ENCODE results near the gene DMRTB1.

The DMRTB1 gene

DNA sequence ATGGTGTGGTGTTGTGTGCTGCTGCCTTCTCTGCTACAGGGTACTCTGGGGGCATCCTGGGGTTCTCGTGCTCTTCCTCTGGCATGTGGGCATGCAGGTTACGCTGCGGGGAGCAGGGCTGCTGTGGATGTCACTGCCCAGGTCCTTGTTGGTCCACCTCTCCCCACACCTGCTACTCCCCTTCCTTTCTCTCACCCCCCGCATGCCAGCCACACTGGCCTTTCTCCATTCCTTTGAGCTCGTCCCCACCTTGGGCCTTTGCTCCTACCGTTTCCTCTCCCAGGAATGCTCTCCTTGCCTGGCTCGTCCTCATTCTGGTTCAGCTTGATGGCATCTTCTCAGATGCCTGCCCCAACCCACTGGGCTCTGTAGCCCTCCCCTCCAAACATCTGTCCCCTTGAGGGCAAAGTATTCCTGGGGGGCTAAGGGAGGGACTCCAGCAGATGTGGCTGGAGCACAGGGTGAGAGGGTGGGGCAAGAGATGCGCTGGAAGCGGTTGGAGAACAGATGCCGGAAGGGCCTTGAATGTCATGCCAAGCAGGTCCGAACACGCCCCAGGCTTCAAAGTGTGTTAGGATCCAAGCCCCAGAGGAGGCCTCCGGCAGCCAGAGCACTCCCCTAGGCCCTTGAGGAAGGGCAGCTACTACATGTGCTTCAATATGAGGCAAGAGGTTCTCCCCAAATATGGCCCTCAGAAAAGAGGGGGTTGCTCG lies 23.4 kb downstream of the DMRTB1 start:
- H3K9me3 ChIP-seq (ENCODE audit: low read length) = no peaks in the 10 kb centered on the region
- H3K4me3 ChIP-seq (ENCODE audit: low read depth in 1 of 2, low read length in 2 of 2) = no peak overlapping the region
- no peaks in the 10 kb centered on the region for H3K4me1 ChIP-seq (ENCODE audit: insufficient read depth, low read length)
- H3K27me3 ChIP-seq (ENCODE audit: control insufficient read depth in 1 of 2, insufficient read depth in 2 of 2, low read length in 2 of 2) = peaks cover 0 to 10% of the 10 kb centered on the region in 2 donors
- no peaks in the 10 kb centered on the region for H3K36me3 ChIP-seq (ENCODE audit: insufficient read depth, low read length)
- no peak overlapping the region for H3K27ac ChIP-seq (ENCODE audit: low read depth, low read length)
- H3K9ac ChIP-seq (ENCODE audit: low read length) = no peak overlapping the region

DNA sequence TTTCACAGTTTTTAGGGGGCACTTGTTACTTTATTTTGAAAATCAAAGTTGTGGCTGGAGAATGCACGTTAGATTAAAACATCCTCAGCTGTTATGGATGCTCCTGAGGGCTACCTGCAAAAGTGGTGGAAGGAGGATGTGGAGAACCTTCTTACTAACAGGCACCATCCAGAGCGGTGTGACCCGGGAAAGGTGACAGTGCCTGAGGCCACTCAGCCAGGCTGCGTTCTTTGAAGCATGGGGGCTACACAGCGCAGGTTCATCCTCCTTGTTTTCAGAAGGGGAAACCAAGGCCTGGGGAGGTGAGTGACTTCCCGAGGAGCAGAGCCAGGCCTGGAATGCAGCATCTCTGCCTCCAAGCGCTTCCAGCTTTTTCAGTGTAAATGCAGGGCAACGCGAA lies 24.0 kb downstream of the DMRTB1 start:
- Histone ChIP-seq H3K4me3 (ENCODE audit: low read depth in 1 of 2, low read length in 2 of 2) (no peak overlapping the region), H3K9ac (ENCODE audit: low read length) (no peak overlapping the region), H3K9me3 (ENCODE audit: low read length) (no peaks in the 10 kb centered on the region), H3K36me3 (ENCODE audit: insufficient read depth, low read length) (no peaks in the 10 kb centered on the region), H3K4me1 (ENCODE audit: insufficient read depth, low read length) (no peaks in the 10 kb centered on the region), H3K27me3 (ENCODE audit: control insufficient read depth in 1 of 2, insufficient read depth in 2 of 2, low read length in 2 of 2) (peaks cover 0 to 10% of the 10 kb centered on the region in 2 donors), H3K27ac (ENCODE audit: low read depth, low read length) (no peak overlapping the region)

DNA sequence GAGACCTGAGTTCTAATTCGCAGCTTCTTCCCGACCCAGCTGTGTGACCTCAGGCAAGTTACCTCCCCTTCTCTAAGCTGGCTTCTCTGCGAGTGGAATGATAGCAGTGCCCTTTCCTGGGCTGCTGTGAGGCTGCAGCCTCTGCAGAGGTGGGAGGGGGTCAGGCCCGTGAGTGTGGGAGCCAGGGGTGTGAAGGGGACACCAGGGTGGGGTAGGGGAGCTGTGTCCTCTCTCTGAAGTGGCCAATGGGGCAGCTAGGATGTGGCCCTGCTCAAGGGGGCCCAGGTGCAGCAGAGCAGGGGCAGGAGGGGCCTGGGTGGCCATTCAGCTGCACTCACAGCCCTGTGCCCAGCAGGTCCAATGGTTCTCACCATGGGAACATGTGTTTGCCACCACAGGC lies 24.5 kb downstream of the DMRTB1 start:
- Histone ChIP-seq H3K9me3 (ENCODE audit: low read length) (no peaks in the 10 kb centered on the region), H3K9ac (ENCODE audit: low read length) (no peak overlapping the region), H3K4me1 (ENCODE audit: insufficient read depth, low read length) (no peaks in the 10 kb centered on the region), H3K27ac (ENCODE audit: low read depth, low read length) (no peak overlapping the region), H3K27me3 (ENCODE audit: control insufficient read depth in 1 of 2, insufficient read depth in 2 of 2, low read length in 2 of 2) (peaks cover 0 to 10% of the 10 kb centered on the region in 2 donors), H3K4me3 (ENCODE audit: low read depth in 1 of 2, low read length in 2 of 2) (no peak overlapping the region), H3K36me3 (ENCODE audit: insufficient read depth, low read length) (no peaks in the 10 kb centered on the region)

DNA sequence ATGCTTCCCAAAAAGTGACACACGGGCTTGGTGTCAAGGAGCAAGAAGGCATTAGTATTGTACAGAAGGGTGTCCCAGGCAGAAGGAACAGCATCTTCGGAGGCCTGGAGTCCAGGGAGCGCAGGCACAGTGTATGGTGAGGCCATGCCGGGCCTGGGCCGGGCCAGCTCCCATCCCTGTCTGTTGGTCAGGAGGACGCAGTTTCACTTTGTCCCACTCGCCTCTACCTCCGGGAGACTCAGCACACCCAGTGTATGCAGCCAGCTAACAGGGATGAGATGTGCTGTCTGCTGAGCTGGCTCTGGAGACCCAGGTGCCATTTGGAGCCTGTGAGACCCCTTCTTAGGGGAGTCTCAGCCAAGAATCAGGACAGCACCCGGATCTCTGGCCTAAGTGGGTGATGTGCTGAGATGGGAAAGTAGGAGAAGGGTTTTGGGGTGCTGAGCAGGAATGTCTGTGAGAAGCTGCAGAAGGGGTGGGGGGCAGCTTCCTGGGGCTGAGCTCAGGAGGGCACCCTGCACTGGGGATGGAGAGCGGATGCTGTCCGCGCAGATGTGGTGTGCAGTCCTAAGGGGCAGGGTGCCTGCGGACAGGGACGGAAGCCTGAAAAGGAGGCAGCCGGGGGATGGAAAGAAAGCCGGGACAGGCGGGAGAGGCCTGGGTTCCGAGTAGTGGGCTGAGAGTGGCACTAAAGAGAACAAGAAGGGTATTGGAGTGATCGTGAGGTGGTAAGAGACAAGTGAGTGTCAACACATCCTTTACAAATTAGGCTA lies 25.7 kb downstream of the DMRTB1 start:
- H3K27me3 ChIP-seq (ENCODE audit: control insufficient read depth in 1 of 2, insufficient read depth in 2 of 2, low read length in 2 of 2) = peaks cover 0 to 10% of the 10 kb centered on the region in 2 donors
- no peak overlapping the region for H3K4me3 ChIP-seq (ENCODE audit: low read depth in 1 of 2, low read length in 2 of 2)
- no peaks in the 10 kb centered on the region for H3K36me3 ChIP-seq (ENCODE audit: insufficient read depth, low read length)
- H3K9me3 ChIP-seq (ENCODE audit: low read length) = no peaks in the 10 kb centered on the region
- H3K4me1 ChIP-seq (ENCODE audit: insufficient read depth, low read length) = no peaks in the 10 kb centered on the region
- no peak overlapping the region for H3K27ac ChIP-seq (ENCODE audit: low read depth, low read length)
- no peak overlapping the region for H3K9ac ChIP-seq (ENCODE audit: low read length)

DNA sequence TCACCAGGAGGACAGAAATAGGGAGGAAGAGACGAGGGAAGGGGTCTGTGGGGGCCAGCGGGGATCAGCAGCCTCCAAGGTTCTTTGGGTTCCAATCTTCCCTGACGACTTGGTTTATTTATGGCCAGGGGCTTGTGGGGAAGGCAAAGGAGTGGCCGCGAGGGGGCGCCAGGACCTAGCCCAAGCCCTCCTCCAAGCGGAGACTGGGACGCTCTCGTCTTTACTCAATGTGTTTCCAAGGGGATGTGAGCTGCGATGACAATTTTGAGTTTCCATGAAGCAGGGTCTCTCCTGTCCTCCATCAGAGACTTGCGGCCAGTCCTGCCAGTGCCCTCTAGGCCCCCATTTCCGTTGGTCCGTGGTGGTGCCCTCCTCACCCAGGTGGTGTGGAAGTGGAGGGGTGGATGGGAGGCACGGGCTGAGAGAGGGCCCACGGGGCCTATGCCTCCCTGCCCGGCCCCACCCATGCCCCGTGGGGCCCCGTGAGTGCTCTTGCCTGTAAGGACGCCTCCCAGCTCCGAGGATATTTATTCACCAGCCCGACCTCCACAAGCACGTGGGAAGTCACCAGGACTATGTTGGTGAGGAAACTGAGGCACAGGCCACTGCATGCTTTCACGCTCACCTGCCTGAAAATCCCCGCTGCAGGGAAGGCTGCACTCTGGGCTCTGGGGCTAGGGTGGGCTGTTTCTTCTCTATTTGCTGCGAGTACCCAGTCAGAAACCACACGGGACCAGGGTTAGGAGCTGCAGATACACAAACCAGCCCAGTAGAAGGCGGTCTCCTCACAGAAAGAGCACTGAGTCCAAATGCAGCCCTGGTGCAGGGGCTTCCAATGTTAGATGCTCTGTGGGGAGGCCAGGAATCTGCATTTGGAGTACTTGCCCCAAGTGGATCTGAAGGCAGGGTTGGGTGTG lies 26.5 kb downstream of the DMRTB1 start:
- Histone ChIP-seq H3K4me1 (ENCODE audit: insufficient read depth, low read length) (no peaks in the 10 kb centered on the region), H3K4me3 (ENCODE audit: low read depth in 1 of 2, low read length in 2 of 2) (no peak overlapping the region), H3K9me3 (ENCODE audit: low read length) (no peaks in the 10 kb centered on the region), H3K27me3 (ENCODE audit: control insufficient read depth in 1 of 2, insufficient read depth in 2 of 2, low read length in 2 of 2) (peaks cover 0 to 10% of the 10 kb centered on the region in 2 donors), H3K9ac (ENCODE audit: low read length) (no peak overlapping the region), H3K27ac (ENCODE audit: low read depth, low read length) (no peak overlapping the region), H3K36me3 (ENCODE audit: insufficient read depth, low read length) (no peaks in the 10 kb centered on the region)

DNA sequence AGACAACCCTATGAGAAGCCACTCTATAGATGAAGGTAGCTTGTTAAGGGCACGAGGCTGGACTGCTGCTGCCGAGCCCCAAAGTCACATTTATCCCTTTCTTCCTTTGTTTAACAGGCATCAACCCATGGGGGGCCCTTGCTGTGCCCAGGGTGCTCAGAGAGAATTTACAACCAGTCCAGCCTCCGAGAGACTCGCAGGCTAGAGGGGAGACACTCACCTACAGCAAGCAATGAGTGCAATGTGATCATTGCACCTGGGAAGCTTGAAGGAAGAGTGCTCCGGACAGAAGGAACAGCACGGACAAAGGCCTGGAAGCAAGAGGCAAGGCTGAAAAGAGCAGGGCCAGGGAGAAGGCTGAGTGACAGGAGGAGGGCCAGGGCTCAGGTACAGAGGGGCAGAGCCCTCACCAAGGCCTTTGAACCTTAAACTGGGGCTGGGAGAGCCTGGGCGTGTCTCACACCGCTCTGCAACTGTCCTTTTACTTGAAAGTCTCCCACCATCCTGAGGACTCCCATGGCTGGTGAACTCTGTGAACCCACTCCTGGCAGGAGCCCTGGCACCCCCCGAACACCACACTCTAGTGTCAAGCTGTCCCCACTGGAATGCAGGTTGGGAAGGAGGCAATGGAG lies 27.3 kb downstream of the DMRTB1 start:
- H3K9ac ChIP-seq (ENCODE audit: low read length) = no peak overlapping the region
- peaks cover 0 to 10% of the 10 kb centered on the region in 2 donors for H3K27me3 ChIP-seq (ENCODE audit: control insufficient read depth in 1 of 2, insufficient read depth in 2 of 2, low read length in 2 of 2)
- no peaks in the 10 kb centered on the region for H3K36me3 ChIP-seq (ENCODE audit: insufficient read depth, low read length)
- H3K9me3 ChIP-seq (ENCODE audit: low read length) = no peaks in the 10 kb centered on the region
- H3K27ac ChIP-seq (ENCODE audit: low read depth, low read length) = no peak overlapping the region
- H3K4me3 ChIP-seq (ENCODE audit: low read depth in 1 of 2, low read length in 2 of 2) = no peak overlapping the region
- no peaks in the 10 kb centered on the region for H3K4me1 ChIP-seq (ENCODE audit: insufficient read depth, low read length)

DNA sequence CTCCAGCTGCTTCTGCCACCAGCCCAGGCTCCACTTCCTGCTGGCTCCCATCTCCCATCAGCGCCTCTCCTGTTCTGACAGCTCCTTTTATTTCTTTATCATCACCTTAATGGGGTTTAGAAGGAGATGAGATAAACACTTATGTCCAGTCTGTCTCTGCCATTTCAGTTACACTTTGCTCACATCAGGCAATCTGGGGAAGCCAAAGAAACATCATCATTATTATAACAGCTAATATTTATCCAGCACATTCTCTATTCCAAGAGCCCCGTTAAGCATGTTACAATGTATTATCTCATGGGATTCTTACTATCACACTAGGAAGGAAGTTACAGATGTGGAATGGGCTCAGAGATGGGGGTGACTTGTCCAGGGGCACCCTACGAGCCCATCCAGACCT lies 31.2 kb downstream of the DMRTB1 start:
- Histone ChIP-seq H3K4me3 (ENCODE audit: low read depth in 1 of 2, low read length in 2 of 2) (no peak overlapping the region), H3K27ac (ENCODE audit: low read depth, low read length) (no peak overlapping the region), H3K9me3 (ENCODE audit: low read length) (no peaks in the 10 kb centered on the region), H3K4me1 (ENCODE audit: insufficient read depth, low read length) (no peaks in the 10 kb centered on the region), H3K9ac (ENCODE audit: low read length) (no peak overlapping the region), H3K27me3 (ENCODE audit: control insufficient read depth in 1 of 2, insufficient read depth in 2 of 2, low read length in 2 of 2) (peaks cover 0 to 10% of the 10 kb centered on the region in 2 donors), H3K36me3 (ENCODE audit: insufficient read depth, low read length) (no peaks in the 10 kb centered on the region)

DNA sequence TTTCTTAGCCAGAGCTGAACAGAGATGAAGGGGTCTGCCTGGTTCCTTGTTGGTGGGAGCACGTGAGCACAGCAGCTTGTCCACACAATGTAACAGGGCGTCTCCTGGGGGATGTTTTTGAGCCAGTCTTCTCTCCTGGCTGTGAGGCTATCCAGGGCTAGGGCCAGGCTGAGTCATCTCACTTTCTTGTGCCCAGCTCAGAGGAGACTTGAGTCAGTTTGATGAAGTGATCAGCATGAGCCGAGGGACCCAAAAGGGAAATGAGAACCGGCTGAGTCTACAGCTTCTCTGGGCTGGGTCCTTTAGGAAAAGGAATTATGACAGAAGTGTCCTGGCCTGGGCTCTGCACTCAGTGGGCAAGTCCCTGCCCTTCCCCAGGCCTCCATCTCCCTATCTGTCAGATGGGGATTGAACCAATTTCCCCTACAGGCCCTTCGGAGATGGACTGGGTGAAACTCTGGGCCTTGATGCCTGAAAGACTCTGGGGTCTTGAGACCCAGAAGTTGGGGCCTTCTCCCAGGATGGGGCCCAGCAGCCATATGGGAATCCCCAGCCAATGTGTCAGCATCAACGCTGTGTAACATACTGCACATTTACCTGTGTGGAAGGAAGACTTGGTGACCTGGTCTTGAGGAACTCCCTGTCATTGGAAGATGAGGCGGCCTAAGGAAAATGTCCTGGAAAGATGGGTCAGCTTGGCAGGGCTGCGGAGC lies 36.6 kb downstream of the DMRTB1 start:
- Histone ChIP-seq H3K4me1 (ENCODE audit: insufficient read depth, low read length) (peaks cover 14% of the 10 kb centered on the region), H3K9ac (ENCODE audit: low read length) (no peak overlapping the region), H3K27ac (ENCODE audit: low read depth, low read length) (no peak overlapping the region), H3K36me3 (ENCODE audit: insufficient read depth, low read length) (no peaks in the 10 kb centered on the region), H3K27me3 (ENCODE audit: control insufficient read depth in 1 of 2, insufficient read depth in 2 of 2, low read length in 2 of 2) (no peaks in the 10 kb centered on the region), H3K4me3 (ENCODE audit: low read depth in 1 of 2, low read length in 2 of 2) (no peak overlapping the region), H3K9me3 (ENCODE audit: low read length) (no peaks in the 10 kb centered on the region)

DNA sequence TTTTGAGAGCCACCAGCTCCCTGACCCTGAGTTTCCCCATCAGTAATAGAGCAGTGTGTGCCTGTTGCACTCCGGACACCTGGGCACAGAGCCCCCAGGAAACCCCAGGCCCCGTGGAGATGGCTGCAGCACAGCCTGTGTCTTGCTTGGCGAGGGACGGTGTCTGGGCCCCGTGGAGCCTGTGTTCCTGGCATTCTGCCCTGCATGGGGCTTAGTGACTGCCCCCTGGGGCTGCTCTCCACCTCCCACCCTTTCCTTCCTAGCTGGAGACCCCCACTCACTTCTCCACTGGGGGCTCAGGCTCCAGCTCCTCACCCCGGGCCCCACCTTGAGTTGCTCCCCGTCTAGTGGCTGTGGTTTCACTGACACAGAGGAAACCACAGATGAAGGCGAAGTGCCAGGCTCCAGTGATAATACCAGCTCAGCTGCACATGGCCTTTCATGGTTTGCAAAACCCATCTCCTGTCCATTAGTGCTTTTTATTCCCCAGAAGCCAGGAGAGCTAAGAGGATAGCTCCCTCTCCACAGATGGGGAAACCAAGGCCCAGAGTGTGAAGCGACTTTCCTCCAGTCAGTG lies 39.4 kb downstream of the DMRTB1 start:
- no peak overlapping the region for H3K4me3 ChIP-seq (ENCODE audit: low read depth in 1 of 2, low read length in 2 of 2)
- H3K27me3 ChIP-seq (ENCODE audit: control insufficient read depth in 1 of 2, insufficient read depth in 2 of 2, low read length in 2 of 2) = no peaks in the 10 kb centered on the region
- no peak overlapping the region for H3K9ac ChIP-seq (ENCODE audit: low read length)
- H3K36me3 ChIP-seq (ENCODE audit: insufficient read depth, low read length) = no peaks in the 10 kb centered on the region
- peaks cover 19% of the 10 kb centered on the region for H3K4me1 ChIP-seq (ENCODE audit: insufficient read depth, low read length)
- H3K9me3 ChIP-seq (ENCODE audit: low read length) = no peaks in the 10 kb centered on the region
- H3K27ac ChIP-seq (ENCODE audit: low read depth, low read length) = no peak overlapping the region
